ENCODE data around the gene RSU1. TPM values are rescaled to one million over a fixed set of nuclear protein-coding genes. Genes with fewer than 3 reads are reported as not detected.
A peak's percentile ranks its signal among the peaks of the same experiment; 100 is the strongest.

Gene RSU1
- total and polyA plus RNA-seq, 10 of the 15 experiments (the other 5 are each of a cell fraction or from before 2014, with no cell fraction given): 49.2 to 139 (median 81.3) TPM

GRCh38 chr10:16547973-16548372 lies 269.3 kb downstream of the RSU1 start (continued):
- TF ChIP-seq ZBTB40 (IDR thresholded peaks at IDR 0.05; ENCODE audit: borderline replicate concordance) (no peak), SPI1 (IDR thresholded peaks at IDR 0.05; ENCODE audit: borderline replicate concordance, insufficient read depth, low read depth, low read length) (no peak)

GRCh38 chr10:16545116-16545736 lies 272.0 kb downstream of the RSU1 start:
- ATAC-seq (peak; percentile 95), DNase-seq (ENCODE audit: low read depth, low spot score) (no peak), FAIRE-seq (peak; percentile 85)
- in situ Hi-C loops (cut with MboI) (loop anchor here (10.0 kb wide), 1 partner anchor 650 kb away; no protein-coding TSS in a partner anchor), intact Hi-C loops (cut with micrococcal nuclease; ENCODE audit: unreplicated experiment) (loop anchor here (1.0 to 5.0 kb wide), 2 partner anchors 429 to 643 kb away; no protein-coding TSS in a partner anchor)
- Histone ChIP-seq H3K4me3 (no peak overlapping the region), H3K9me3 (replicated peaks; ENCODE audit: control insufficient read depth, insufficient read depth, low read length) (no peaks in the 10 kb centered on the region), H3K4me1 (ENCODE audit: control insufficient read depth, insufficient read depth, low read length) (no peaks in the 10 kb centered on the region), H3K79me2 (ENCODE audit: control insufficient read depth, insufficient read depth, low read length) (no peaks in the 10 kb centered on the region), H3K36me3 (ENCODE audit: control insufficient read depth in 2 of 2, insufficient read depth in 2 of 2, low read length in 1 of 2) (no peaks in the 10 kb centered on the region), H2AFZ (ENCODE audit: control insufficient read depth, low read depth, low read length) (no peak overlapping the region), H4K20me1 (ENCODE audit: control insufficient read depth, insufficient read depth) (no peaks in the 10 kb centered on the region), H3K9ac (ENCODE audit: control insufficient read depth, insufficient read depth, low read length) (no peak overlapping the region), H3K4me2 (ENCODE audit: control insufficient read depth, insufficient read depth) (no peak overlapping the region), H3K27me3 (replicated peaks in 1 of 2; ENCODE audit: control insufficient read depth in 2 of 2, insufficient read depth in 2 of 2, low read length in 1 of 2) (peaks cover 0 to 3% of the 10 kb centered on the region in 2 experiments; a peak in 1 of 4 replicates), H3K27ac (ENCODE audit: control insufficient read depth, insufficient read depth) (no peak overlapping the region)
- SMC1A ChIA-PET (ENCODE audit: uncharacterized antibody, unreplicated experiment): interaction anchor here (0.6 to 1.9 kb wide), 7 partner anchors 26 to 643 kb away, joined by 3 to 9 read pairs (median 3); no protein-coding TSS in a partner anchor
- no TSS peak for BruUV-seq (replicated peaks)
- 16% methylated on average over 7 of the region's 7 CpGs for WGBS (ENCODE audit: insufficient coverage, insufficient replicate concordance, low lambda C conversion rate, missing lambda C conversion rate)
- RAD21 ChIA-PET (ENCODE audit: unreplicated experiment): interaction anchor here (0.6 to 1.2 kb wide), 4 partner anchors 257 to 644 kb away, joined by 3 to 4 read pairs (median 3); no protein-coding TSS in a partner anchor
- POLR2A ChIA-PET: no interaction called here
- CTCF ChIA-PET: interaction anchor here (0.5 to 2.8 kb wide), 19 partner anchors 10 to 668 kb away, joined by 3 to 15 read pairs (median 3); no protein-coding TSS in a partner anchor
- TF ChIP-seq RAD21 (IDR thresholded peaks at IDR 0.05; ENCODE audit: insufficient read depth, low read depth, low read length) (peak; percentile 61), SMARCA5 (IDR thresholded peaks at IDR 0.05) (peak; percentile 51; the same call in 1 of the 2 replicates), IRF5 (IDR thresholded peaks at IDR 0.05; ENCODE audit: borderline replicate concordance) (no peak), PBX3 (IDR thresholded peaks at IDR 0.05; ENCODE audit: insufficient replicate concordance, low read depth, low read length) (no peak), ZNF217 (IDR thresholded peaks at IDR 0.05) (no peak), ZBED1 (IDR thresholded peaks at IDR 0.05; ENCODE audit: borderline replicate concordance) (no peak), ZNF384 (IDR thresholded peaks at IDR 0.05; ENCODE audit: borderline replicate concordance, low read depth, low read length) (no peak), CTCF (IDR thresholded peaks at IDR 0.05 in 2 of 3, conservative IDR thresholded peaks at IDR 0.05 in 1 of 3; ENCODE audit: control insufficient read depth in 2 of 3, extremely low read depth in 1 of 3, insufficient read depth in 1 of 3, low read depth in 3 of 3, low read length in 3 of 3) (peak; percentile 72 to 85 (median 78)), ETV6 (conservative IDR thresholded peaks at IDR 0.05 in 1 of 2, IDR thresholded peaks at IDR 0.05 in 1 of 2; ENCODE audit: borderline replicate concordance in 1 of 2, low read depth in 1 of 2) (no peak)
